Loucy (cell line): ENCODE results near the gene WDFY1.

Source experiments
- EZH2phosphoT487 ChIP-seq: fragments of 200-600 bp; IDR thresholded peaks from 2 replicates; pipeline ENCODE4 v1.6.1; 2018; ENCODE audit warnings: antibody characterized with exemption, mild to moderate bottlenecking, moderate library complexity, borderline replicate concordance
- TF ChIP-seq, protein P1 (sequence below): fragments of 200-600 bp; sonication (generic); conservative IDR thresholded peaks from 2 replicates; pipeline ENCODE4 v1.5.1; 2014; ENCODE audit warnings: mild to moderate bottlenecking, antibody characterized with exemption, low read length

DNA sequence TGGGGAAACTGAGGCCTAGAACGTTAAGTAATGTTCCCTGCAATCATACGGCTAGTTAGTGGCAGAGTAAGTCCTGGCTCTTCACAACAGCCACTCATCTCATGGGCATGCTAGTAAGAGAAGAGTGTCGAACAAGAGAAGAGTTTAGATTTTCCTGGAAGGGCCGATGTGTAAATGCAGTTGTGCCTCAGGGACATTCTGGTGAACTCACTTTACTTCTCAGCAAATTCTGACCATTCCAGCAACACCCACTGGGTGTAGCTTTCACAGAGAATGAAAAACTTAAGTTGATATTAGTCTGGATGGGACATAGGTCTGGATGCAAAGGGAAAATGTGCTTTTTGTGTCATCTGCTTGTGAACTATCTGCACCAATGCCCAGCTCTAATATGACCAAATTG, 35.7 kb upstream of the WDFY1 start:
- TF ChIP-seq, protein P1, sequence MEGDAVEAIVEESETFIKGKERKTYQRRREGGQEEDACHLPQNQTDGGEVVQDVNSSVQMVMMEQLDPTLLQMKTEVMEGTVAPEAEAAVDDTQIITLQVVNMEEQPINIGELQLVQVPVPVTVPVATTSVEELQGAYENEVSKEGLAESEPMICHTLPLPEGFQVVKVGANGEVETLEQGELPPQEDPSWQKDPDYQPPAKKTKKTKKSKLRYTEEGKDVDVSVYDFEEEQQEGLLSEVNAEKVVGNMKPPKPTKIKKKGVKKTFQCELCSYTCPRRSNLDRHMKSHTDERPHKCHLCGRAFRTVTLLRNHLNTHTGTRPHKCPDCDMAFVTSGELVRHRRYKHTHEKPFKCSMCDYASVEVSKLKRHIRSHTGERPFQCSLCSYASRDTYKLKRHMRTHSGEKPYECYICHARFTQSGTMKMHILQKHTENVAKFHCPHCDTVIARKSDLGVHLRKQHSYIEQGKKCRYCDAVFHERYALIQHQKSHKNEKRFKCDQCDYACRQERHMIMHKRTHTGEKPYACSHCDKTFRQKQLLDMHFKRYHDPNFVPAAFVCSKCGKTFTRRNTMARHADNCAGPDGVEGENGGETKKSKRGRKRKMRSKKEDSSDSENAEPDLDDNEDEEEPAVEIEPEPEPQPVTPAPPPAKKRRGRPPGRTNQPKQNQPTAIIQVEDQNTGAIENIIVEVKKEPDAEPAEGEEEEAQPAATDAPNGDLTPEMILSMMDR = no peak
- TF ChIP-seq EZH2phosphoT487 = no peak
